H7 (cell line): ENCODE measurements around the gene NTF4. TPM values are rescaled to one million over a fixed set of nuclear protein-coding genes. Genes with fewer than 3 reads are reported as not detected.

ENCODE experiments used
- DNase-seq: peaks from one replicate; pipeline ENCODE4 v3.0.0; 2012
- H3K27me3 ChIP-seq: 2 replicates; pipeline ENCODE4 v1.6.0; 2011; ENCODE audit warnings: mild to moderate bottlenecking, low read length; ENCODE audit not compliant: control insufficient read depth, insufficient read depth
- H3K36me3 ChIP-seq: replicated peaks from 2 replicates; pipeline ENCODE4 v1.5.1; 2011; ENCODE audit warnings: low read length; ENCODE audit not compliant: control insufficient read depth, insufficient read depth
- H3K4me3 ChIP-seq: 2 replicates; pipeline ENCODE4 v1.5.1; 2011; ENCODE audit warnings: low read depth, mild to moderate bottlenecking, control low read depth, low read length, moderate library complexity; ENCODE audit not compliant: insufficient read depth
- total RNA-seq: library from RNA; depleted of rRNA; stranded (reverse); fragments of >200 nt; shearing (Covaris generic); gene quantifications from 2 replicates; pipeline ENCODE4 v1.2.3, GENCODE V29; 2014; rRNA removed

The NTF4 gene
- 0.81 and 1.2 TPM in 2 replicates for total RNA-seq

GRCh38 chr19:49064768-49065611 lies at the start of gene NTF4:
Gene NTF4 (minus strand): TSS chr19:49064818. CDS start chr19:49061997, 2,821 bp downstream.
- peaks cover 57% of the 10 kb centered on the region for H3K27me3 ChIP-seq
- H3K36me3 ChIP-seq: no peaks in the 10 kb centered on the region
- peak; percentile 97 for DNase-seq
- H3K4me3 ChIP-seq: peak within 1 kb of the TSS; percentile 41

GRCh38 chr19:49113762-49114629 lies 49.4 kb upstream of the NTF4 start, which contains the start of gene LIN7B:
Gene LIN7B (plus strand): TSS chr19:49114370. CDS start chr19:49114405, 35 bp downstream.
- peak; percentile 97 for DNase-seq
- peak within 1 kb of the TSS; percentile 80 for H3K4me3 ChIP-seq
- peaks cover 13% of the 10 kb centered on the region for H3K27me3 ChIP-seq
- H3K36me3 ChIP-seq: peaks cover 1% of the 10 kb centered on the region; the same call in 1 of the 2 replicates

GRCh38 chr19:49111218-49111998 lies 46.8 kb upstream of the NTF4 start:
- peaks cover 11% of the 10 kb centered on the region for H3K36me3 ChIP-seq

GRCh38 chr19:49110567-49110966 lies 45.9 kb upstream of the NTF4 start:
- Histone ChIP-seq H3K36me3 (peaks cover 17% of the 10 kb centered on the region), H3K27me3 (peaks cover 13% of the 10 kb centered on the region), H3K4me3 (no peak overlapping the region)
- DNase-seq: no peak

More at GRCh38 chr19:49111218-49111998, 46.8 kb upstream of the NTF4 start:
- H3K27me3 ChIP-seq: peaks cover 13% of the 10 kb centered on the region
- no peak for DNase-seq
- H3K4me3 ChIP-seq: no peak overlapping the region

GRCh38 chr19:49109569-49110233 lies 45.1 kb upstream of the NTF4 start:
- Histone ChIP-seq H3K27me3 (peaks cover 5% of the 10 kb centered on the region; the same call in 1 of the 2 replicates), H3K36me3 (peaks cover 21% of the 10 kb centered on the region), H3K4me3 (no peak overlapping the region)
- no peak for DNase-seq

DNA sequence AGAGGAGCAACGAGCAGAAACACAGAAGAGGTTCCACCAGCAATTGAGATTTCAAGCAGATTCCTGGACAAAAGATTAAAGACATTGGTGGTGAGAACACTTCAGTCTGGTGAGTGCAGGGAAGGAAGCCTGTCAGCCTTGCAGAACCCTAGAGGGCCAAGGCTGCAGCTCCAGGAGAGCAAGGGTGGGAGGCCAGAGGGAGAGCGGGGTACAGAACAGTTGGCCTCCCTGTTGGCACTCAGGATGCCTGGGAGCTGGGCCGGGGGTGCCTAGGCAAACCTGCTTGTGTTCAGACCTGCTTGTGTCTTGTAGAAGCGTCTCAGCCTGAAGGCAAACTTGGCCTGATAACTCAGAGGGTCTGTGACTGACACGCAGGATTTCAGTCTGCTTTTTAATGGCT lies 44.4 kb upstream of the NTF4 start:
- H3K36me3 ChIP-seq: peaks cover 23% of the 10 kb centered on the region
- no peak for DNase-seq
- H3K4me3 ChIP-seq: no peak overlapping the region
- H3K27me3 ChIP-seq: peaks cover 2% of the 10 kb centered on the region; the same call in 1 of the 2 replicates

DNA sequence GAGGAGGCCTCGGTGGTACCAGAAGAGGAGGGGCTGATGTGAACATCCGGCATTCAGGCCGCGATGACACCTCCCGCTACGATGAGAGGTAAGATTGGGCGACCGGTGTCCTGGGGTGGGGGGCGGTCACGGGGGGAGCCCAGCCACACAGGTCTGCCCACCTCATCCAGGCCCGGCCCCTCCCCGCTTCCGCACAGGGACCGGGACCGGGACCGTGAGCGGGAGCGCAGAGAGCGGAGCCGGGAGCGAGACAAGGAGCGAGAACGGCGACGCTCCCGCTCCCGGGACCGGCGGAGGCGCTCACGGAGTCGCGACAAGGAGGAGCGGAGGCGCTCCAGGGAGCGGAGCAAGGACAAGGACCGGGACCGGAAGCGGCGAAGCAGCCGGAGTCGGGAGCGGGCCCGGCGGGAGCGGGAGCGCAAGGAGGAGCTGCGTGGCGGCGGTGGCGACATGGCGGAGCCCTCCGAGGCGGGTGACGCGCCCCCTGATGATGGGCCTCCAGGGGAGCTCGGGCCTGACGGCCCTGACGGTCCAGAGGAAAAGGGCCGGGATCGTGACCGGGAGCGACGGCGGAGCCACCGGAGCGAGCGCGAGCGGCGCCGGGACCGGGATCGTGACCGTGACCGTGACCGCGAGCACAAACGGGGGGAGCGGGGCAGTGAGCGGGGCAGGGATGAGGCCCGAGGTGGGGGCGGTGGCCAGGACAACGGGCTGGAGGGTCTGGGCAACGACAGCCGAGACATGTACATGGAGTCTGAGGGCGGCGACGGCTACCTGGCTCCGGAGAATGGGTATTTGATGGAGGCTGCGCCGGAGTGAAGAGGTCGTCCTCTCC lies 43.2 kb upstream of the NTF4 start:
- no peak overlapping the region for H3K4me3 ChIP-seq
- H3K27me3 ChIP-seq: no peaks in the 10 kb centered on the region
- peaks cover 26% of the 10 kb centered on the region for H3K36me3 ChIP-seq
- DNase-seq: no peak

DNA sequence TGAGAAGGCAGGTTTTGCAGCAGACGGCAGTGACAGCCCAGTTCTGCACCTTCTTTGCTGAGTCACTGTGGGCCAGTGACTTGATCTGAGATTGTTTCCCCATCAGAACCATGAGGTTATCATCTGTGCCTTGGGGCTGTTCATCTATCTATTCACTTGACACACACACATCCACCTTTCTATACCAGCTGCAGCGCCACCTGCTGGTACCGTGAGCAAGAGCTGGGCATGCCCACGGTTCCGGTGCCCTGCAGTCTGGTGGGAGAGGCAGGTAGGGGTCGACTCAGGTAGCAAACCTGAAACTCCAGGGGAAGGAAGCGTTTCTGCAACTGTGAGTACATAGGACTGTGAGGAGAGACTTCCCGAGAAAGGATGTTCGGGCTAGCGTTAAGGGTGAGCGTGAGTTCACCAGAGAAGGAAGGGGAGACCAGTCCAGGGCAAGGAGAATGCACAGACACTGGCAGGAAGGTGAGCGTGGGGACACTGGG lies 42.1 kb upstream of the NTF4 start:
- H3K27me3 ChIP-seq: no peaks in the 10 kb centered on the region
- H3K4me3 ChIP-seq: no peak overlapping the region
- H3K36me3 ChIP-seq: peaks cover 31% of the 10 kb centered on the region
- peak; percentile 86 for DNase-seq

GRCh38 chr19:49104229-49104864 lies 39.7 kb upstream of the NTF4 start:
- Histone ChIP-seq H3K4me3 (no peak overlapping the region), H3K27me3 (no peaks in the 10 kb centered on the region), H3K36me3 (peaks cover 43% of the 10 kb centered on the region)
- no peak for DNase-seq

DNA sequence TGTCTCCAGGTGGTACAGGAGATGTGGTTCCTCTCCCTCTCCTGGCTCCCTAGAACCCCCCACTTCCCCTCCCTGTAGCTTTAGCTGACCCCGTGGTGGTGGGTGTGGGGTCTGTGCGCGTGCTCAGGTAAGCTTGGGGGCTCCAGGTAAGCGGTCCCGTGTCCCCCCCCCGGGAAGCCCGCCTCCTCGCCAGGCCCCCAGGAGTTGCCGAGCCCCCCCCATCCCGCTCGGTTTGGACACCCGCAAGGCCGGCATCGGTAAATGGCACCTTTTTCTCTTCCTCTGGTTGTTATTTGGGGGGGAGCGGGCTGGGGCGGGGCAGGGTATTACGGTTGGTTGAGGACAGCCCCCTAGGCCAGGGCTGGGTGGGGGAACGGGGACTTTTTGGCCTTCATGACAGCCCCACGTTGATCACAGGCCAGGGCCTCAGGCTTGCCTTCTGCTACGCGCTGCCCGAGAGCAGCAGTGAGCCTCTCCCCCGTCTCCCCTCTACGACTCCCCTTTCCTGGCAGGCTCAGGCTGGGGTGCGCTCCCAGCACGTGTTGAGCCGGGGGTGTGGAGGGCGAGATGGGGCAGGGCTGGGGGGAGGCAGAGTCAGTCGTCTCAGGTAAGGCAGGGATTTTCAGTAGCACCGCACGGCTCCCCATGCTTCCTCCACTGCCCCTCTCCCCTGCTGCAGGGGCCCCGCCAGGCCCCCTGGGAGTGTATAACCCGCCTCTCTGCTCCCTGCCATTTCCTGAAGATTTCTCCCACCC lies 38.9 kb upstream of the NTF4 start:
- Histone ChIP-seq H3K27me3 (no peaks in the 10 kb centered on the region), H3K36me3 (peaks cover 47% of the 10 kb centered on the region), H3K4me3 (no peak overlapping the region)
- DNase-seq: peak; percentile 52

DNA sequence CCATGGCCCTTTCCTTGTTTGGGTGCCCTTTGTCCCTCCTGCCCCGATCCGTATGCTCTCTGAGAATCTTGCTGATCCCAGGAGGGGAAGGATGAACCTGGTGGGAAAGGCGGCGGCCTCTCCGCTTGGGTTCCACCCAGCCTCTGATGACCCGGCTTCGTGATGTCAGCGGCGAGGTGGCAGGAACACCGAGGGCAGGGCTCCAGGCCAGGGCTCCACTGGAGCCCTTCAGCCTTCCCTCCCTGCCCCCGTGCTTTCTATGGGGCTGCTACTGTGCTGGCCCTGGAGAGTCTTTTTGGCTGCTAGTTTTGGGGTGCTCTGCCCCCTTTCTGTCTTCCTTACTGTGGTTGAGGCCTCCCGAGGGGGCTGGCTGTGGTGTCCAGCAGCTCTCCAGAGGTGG lies 37.7 kb upstream of the NTF4 start:
- DNase-seq: no peak
- Histone ChIP-seq H3K4me3 (no peak overlapping the region), H3K36me3 (peaks cover 53% of the 10 kb centered on the region), H3K27me3 (no peaks in the 10 kb centered on the region)

DNA sequence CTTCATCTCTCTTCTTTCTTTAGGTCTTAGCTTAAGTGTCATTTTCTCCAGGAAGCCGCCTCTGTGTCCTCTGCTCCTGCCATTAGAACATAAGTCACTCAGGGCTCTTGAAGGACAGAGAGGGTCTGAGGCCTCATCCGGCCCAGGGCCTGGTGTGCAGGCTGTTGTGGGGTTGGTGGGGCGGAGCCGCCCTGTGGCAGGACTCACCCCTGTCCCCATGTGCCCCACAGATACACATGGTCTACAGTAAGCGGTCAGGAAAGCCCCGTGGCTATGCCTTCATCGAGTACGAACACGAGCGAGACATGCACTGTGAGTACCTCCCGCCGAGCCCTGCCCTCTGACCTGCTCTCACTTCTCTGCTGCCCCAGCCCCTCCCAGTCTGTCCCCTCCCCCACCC lies 36.5 kb upstream of the NTF4 start:
- no peak for DNase-seq
- no peak overlapping the region for H3K4me3 ChIP-seq
- H3K36me3 ChIP-seq: peaks cover 46% of the 10 kb centered on the region
- no peaks in the 10 kb centered on the region for H3K27me3 ChIP-seq
